Measurements from ENCODE around the gene PRR14. TPM values are rescaled to one million over a fixed set of nuclear protein-coding genes. Genes with fewer than 3 reads are reported as not detected.
A peak's percentile ranks its signal among the peaks of the same experiment; 100 is the strongest.

The PRR14 gene
- 20.8 TPM for total RNA-seq

DNA sequence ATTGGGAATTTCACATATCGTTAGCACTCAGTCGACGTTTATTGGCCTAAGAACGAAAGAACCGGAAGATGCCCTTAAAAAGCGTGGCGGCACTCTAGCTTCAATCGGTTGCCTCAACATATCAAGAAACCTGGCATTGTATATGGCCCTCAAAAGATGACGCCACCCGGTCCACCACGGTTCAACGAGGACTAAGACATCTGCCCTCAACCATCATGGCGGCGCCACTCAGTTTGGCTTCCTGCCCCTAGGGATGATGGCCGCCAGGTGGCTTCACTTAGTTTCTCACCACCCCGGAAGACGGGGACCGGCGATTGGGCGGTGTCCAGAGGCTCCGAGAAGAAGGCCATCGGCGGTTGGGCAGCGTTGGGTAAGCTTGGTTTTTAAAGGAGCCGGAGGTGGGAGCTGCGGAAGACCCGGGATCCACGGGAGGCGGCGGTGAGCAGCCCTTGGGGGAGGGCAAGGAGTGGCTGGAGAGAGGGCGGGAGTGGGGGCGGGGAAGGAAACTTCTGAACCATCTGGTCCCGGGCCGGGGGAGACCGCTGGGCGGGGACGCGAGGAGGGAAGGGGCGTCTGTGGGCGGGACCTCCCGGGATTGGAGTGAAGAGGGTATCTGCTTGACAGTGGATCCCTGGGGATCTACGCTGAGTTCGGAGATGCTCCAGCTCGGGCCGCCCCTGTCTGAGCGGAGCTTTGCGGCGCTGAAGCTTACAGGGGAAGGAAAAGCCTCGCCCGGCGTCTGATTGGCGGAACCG is at the start of gene PRR14:
PRR14 (plus strand) TSS at position 592 of the 755 bp plus-strand sequence. CDS start 686 bp downstream, outside the sequence.
- H3K9me3 ChIP-seq (ENCODE audit: low read depth, low read length): no peaks in the 10 kb centered on the region
- peak within 1 kb of the TSS; percentile 96 for H3K4me3 ChIP-seq (ENCODE audit: low read length)
- H3K27me3 ChIP-seq (ENCODE audit: insufficient read depth, low read length): no peaks in the 10 kb centered on the region

DNA sequence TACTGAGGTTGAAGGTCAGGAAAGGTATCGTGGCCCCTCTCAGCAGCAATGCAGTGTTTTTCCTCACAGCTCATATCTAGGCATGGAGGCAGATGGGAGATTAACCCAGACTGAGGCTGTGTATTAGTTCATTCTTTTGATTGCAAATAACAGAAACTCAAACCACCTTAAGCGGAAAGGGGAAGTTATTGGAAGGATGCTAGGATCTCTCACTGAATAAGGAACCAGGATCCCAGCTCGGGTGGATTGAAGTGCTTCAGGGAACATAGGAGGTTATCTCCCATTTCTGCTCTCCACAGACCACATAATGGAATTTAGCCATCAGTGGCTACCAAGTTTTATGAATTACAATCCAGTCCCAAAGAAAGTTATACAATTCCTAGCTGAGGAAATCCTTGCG is 48.8 kb upstream of the PRR14 start:
- Histone ChIP-seq H3K4me3 (ENCODE audit: low read length) (no peak overlapping the region), H3K9me3 (ENCODE audit: low read depth, low read length) (no peaks in the 10 kb centered on the region), H3K4me1 (ENCODE audit: insufficient read depth, low read length) (peaks cover 53% of the 10 kb centered on the region)

More for the DNA sequence above, at the start of gene PRR14:
- peaks cover 21% of the 10 kb centered on the region for H3K4me1 ChIP-seq (ENCODE audit: insufficient read depth, low read length)

DNA sequence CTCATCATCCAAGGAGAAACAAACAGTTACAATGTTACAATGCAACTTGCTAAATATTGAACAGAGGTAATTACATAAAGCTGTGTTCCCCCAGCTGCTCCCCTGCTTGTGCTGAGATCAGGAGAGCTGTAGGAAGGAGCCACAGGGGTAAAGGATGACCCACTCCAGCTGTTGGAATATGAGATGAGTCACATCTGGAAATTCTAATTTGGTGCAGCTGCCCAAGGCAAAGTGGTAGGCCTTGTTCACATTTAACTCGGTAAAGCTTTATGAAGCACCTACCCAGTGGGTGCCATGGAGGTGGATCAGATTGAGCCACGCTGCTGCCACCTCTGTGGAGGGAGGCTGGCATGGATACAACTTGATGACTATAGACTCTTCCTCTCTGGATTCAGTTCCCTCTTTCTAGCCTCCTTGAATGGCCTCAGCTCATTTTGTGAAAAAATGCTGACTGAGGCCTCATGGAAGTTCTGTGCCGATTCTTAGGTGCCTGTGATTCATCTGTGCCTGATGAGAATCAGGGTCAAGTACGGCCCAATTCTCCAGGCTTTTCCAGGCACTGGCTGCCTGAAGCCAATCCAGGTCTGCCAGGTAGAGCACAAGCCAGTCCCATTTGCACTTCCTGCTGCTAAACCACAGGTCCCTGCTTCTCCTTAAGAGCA is 48.0 kb upstream of the PRR14 start:
- Histone ChIP-seq H3K4me3 (ENCODE audit: low read length) (no peak overlapping the region), H3K27me3 (ENCODE audit: insufficient read depth, low read length) (no peaks in the 10 kb centered on the region), H3K9me3 (ENCODE audit: low read depth, low read length) (no peaks in the 10 kb centered on the region), H3K4me1 (ENCODE audit: insufficient read depth, low read length) (peaks cover 53% of the 10 kb centered on the region)

More for the DNA sequence above, 48.8 kb upstream of the PRR14 start:
- H3K27me3 ChIP-seq (ENCODE audit: insufficient read depth, low read length): no peaks in the 10 kb centered on the region

DNA sequence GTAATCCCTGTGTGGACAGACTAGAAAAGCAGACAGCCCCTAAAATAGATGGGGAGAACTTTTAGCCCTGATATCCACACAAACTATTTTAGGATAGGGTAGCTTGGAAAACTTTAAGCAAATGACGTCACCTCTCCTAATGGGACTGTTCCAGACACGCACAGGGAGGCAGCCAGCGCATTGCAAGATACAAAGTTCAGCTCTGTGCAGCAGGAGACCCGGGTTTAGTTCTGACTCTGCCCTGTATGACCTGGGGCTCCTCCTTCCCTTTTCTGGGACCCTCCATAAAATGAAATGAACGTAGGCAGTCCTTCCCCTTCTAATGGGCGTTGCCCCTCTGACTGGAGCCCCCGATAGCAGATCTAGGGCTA is 46.8 kb upstream of the PRR14 start:
- Histone ChIP-seq H3K4me1 (ENCODE audit: insufficient read depth, low read length) (peaks cover 58% of the 10 kb centered on the region), H3K9me3 (ENCODE audit: low read depth, low read length) (no peaks in the 10 kb centered on the region), H3K4me3 (ENCODE audit: low read length) (no peak overlapping the region), H3K27me3 (ENCODE audit: insufficient read depth, low read length) (no peaks in the 10 kb centered on the region)

DNA sequence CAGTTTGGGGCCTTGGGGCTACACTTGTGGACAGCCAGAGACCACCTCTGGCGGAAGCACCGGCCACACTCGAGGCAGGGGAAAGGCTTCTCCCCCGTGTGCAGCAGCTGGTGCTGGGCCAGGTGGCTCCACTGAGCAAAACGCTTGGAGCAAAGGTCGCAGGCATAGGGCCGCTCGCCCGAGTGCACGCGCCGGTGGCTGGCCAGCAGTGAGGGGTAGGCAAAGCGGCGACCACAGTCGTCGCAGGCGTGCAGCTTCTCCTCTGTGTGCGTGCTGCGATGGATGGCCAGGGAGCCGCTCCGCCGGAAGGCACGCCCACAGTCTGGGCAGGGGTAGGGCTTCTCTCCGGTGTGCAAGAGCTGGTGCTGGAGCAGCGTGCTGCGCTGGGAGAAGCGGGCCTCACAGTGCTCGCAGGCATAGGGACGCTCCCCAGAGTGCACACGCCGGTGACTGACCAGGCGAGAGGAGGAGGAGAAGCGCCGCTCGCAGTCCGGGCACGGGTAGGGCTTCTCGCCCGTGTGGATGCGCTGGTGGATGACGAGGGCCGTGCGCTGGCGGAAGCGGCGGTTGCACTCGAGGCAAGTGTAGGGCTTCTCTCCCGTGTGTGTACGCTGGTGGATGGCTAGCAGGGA is 46.3 kb upstream of the PRR14 start:
- H3K27me3 ChIP-seq (ENCODE audit: insufficient read depth, low read length): no peaks in the 10 kb centered on the region
- H3K4me1 ChIP-seq (ENCODE audit: insufficient read depth, low read length): peaks cover 63% of the 10 kb centered on the region
- no peak overlapping the region for H3K4me3 ChIP-seq (ENCODE audit: low read length)
- no peaks in the 10 kb centered on the region for H3K9me3 ChIP-seq (ENCODE audit: low read depth, low read length)

DNA sequence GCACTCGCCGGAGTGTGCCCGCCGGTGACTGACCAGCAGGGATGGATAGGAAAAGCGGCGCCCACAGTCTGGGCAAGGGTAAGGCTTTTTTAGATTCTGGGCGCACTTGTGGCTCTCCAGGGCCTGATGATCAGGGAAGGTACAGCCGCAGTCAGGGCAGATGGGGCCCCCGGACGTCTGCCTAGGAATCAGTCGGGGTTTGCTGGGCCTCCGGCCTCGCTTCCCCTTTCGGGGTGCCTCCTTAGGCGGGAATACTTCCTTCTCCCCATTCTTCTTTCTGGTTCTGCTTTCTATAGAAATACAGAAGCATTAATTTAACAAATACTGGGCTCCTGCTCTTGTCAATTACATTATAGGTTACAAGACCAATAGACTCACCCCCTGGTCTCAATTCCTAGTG is 45.6 kb upstream of the PRR14 start:
- H3K27me3 ChIP-seq (ENCODE audit: insufficient read depth, low read length): no peaks in the 10 kb centered on the region
- peaks cover 63% of the 10 kb centered on the region for H3K4me1 ChIP-seq (ENCODE audit: insufficient read depth, low read length)
- H3K9me3 ChIP-seq (ENCODE audit: low read depth, low read length): no peaks in the 10 kb centered on the region
- H3K4me3 ChIP-seq (ENCODE audit: low read length): no peak overlapping the region

DNA sequence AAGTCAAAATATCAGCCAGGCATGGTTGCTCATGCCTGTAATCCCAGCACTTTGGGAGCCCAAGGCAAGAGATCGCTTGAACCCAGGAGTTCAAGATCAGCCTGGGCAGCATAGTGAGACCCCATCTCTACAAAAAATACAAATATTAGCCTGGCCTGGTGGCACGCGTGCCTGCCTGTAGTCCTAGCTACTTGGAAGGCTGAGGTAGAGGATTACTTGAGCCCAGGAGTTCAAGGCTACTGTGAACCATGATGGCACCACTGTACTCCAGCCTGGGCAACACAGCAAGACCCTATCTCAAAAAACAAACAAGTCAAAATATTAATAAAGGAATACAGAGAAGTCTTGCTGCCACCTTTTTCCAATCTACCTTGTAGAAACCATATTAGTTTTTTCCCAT is 44.8 kb upstream of the PRR14 start:
- Histone ChIP-seq H3K4me3 (ENCODE audit: low read length) (no peak overlapping the region), H3K4me1 (ENCODE audit: insufficient read depth, low read length) (peaks cover 63% of the 10 kb centered on the region), H3K27me3 (ENCODE audit: insufficient read depth, low read length) (no peaks in the 10 kb centered on the region), H3K9me3 (ENCODE audit: low read depth, low read length) (no peaks in the 10 kb centered on the region)

DNA sequence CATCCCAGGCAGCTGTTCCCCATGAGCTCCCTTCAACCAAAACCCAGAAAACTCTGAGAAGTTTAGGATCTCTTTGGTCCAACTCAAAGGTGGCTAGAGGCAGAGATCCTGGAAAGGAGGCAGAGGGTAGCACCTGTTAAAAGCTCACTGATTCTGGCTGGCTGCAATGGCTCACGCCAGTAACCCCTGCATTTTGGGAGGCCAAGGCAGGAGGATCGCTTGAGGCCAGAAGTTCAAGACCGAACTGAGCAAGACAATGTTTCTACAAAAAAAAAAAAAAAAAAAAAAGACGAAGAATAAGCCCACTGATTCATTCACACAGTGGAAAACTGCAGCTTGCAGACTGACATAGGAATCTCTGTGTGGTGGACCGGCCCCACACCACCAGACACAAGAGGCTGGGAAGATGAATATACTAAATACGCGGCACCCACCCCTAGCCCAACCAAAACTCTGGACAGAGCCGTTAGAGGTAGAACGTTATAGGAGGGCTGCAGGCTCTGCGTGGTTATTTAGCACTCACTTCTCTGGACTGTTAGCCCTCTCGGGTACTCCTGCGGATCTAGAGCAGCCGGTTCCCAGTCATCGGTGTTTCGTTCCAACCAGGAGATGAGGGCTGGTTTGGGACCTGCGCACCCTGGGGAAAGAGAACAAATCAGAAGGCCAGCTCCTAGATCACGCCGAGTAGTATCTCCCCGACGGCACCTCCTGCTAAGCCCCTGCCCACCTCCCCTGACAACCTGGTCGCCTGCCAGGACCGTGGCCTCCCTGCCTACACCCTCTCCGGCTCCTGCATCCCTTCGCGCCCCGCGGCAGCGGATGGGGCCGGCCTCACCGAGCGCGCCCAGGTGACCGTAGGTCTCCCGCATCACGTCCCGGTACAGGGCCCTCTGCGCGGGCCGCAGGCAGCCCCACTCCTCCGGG is 41.5 kb upstream of the PRR14 start:
- H3K27me3 ChIP-seq (ENCODE audit: insufficient read depth, low read length): no peaks in the 10 kb centered on the region
- peaks cover 46% of the 10 kb centered on the region for H3K4me1 ChIP-seq (ENCODE audit: insufficient read depth, low read length)
- peak overlapping the region; percentile 84 for H3K4me3 ChIP-seq (ENCODE audit: low read length)
- no peaks in the 10 kb centered on the region for H3K9me3 ChIP-seq (ENCODE audit: low read depth, low read length)

DNA sequence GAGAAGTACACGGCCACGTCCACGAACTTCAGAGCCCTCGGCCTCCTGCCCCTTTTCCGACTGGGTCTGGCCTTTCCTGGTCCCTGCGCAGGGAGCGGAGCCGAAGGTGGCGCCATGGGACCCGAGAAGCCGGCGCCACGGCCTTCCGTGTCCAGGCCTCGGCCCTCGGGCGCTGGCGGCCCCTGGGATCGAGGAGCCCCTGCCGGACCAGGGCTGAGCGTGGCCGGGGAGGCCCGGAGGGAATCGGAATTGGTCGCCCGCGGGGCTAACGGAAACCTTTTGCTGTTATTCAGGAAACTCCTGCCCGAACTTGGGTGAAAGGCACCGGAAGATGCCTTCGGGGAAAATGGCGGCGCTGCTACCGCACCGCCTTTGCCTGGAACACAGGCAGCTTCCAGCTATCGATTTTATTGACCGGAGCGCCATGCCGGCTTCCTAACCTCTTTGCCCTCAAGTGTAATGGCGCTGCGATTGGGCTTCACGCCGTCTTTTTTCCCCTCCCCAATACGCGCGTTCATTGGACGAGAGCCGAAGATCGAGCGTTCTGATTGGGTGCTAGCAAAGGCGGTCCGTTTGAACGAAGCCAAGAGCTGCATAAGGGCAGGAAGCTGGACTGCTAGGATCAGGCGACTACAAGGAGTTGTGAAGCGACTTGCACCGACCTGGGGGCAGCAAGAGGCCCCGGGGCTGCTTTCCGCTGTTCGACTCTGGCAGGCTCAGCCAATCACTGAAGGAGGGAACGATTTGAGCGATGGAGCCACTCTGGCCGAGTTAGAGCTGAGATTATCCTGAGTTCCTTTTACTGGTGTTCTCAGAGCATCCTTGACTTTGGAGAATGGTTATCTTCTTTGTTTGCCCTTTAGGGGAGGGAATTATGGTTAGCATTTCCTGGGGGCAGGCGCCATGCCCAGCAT is 40.6 kb upstream of the PRR14 start, which contains the start of gene ZNF689:
ZNF689 (minus strand) TSS at position 464 of the 914 bp plus-strand sequence; CDS start at position 116, 348 bp downstream.
- Histone ChIP-seq H3K4me3 (ENCODE audit: low read length) (peak within 1 kb of the TSS; percentile 84), H3K9me3 (ENCODE audit: low read depth, low read length) (no peaks in the 10 kb centered on the region), H3K27me3 (ENCODE audit: insufficient read depth, low read length) (no peaks in the 10 kb centered on the region), H3K4me1 (ENCODE audit: insufficient read depth, low read length) (peaks cover 40% of the 10 kb centered on the region)

DNA sequence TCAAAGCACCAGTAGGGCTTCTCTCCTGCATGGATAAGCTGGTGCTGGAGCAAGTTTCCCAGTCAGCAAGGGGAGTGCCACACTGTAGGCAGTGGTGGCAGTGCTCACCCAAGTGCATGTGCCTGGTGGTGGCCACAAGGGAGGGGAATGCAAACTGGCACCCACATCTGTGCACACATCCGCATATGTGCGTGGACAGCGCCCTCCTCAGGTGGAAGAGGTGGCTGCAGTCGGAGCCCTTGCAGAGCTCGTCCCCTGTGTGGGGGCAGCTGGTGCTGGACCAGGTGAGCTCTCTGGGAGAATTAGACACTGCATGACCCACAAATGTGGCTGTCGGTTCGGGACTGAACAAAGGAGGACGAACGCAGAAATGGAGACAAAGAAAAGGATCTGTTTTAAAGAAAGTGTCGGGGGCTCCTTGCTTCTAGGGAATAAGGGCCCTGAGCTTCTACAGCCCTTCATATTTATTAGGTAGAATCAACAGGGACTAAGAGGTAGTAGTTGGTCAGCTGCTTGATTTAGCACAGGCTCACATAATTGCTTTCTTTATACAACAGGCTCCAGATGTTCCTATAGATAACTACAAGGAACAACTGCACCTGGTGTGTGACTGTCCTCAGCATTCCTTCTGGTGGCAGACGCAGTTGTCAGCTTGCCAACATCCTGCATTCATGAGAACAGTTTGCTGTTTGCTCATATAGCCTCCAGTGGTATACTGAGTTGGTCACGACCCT is 35.2 kb upstream of the PRR14 start:
- Histone ChIP-seq H3K9me3 (ENCODE audit: low read depth, low read length) (no peaks in the 10 kb centered on the region), H3K4me1 (ENCODE audit: insufficient read depth, low read length) (peaks cover 12% of the 10 kb centered on the region), H3K4me3 (ENCODE audit: low read length) (no peak overlapping the region), H3K27me3 (ENCODE audit: insufficient read depth, low read length) (no peaks in the 10 kb centered on the region)

DNA sequence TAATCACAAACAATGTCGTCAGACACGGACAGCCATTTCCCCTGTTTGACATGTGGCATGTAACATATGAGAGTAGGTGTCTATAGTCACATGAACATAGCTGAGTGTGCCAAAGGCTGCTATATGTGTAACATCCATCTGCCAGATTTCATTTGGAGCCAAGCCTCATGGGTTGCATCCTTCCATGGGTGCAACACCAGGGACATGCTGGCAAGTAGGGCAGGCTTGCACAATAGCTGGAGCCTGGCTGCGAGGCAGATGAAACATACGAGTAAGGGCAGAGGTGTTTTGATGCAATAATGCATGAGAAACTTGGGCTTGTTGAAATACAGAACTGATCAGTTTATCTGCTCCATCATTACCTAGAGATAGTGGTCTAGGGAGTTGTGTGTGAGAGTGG is 31.6 kb upstream of the PRR14 start:
- Histone ChIP-seq H3K27me3 (ENCODE audit: insufficient read depth, low read length) (no peaks in the 10 kb centered on the region), H3K9me3 (ENCODE audit: low read depth, low read length) (no peaks in the 10 kb centered on the region), H3K4me3 (ENCODE audit: low read length) (no peak overlapping the region), H3K4me1 (ENCODE audit: insufficient read depth, low read length) (peaks cover 4% of the 10 kb centered on the region)

DNA sequence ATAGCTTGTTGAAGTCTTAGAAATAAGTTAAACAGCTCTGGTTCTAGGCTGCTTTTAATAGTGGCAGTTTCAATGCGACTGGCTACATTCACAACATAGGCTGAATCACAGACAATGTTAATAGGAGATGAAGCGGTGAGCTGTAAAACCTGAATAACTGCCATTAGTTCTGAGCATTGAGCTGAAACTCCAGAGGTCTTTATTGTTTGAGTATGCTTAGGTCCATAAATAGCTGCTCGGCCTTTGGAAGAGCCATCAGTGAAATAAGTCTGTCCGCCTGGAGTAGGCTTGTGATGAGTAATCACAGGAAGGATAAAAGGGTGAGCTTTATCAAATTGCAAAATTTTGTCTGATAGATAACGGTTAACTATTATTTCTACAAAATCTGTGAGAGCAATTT is 31.1 kb upstream of the PRR14 start:
- H3K4me1 ChIP-seq (ENCODE audit: insufficient read depth, low read length): no peaks in the 10 kb centered on the region
- H3K4me3 ChIP-seq (ENCODE audit: low read length): no peak overlapping the region
- H3K9me3 ChIP-seq (ENCODE audit: low read depth, low read length): no peaks in the 10 kb centered on the region

DNA sequence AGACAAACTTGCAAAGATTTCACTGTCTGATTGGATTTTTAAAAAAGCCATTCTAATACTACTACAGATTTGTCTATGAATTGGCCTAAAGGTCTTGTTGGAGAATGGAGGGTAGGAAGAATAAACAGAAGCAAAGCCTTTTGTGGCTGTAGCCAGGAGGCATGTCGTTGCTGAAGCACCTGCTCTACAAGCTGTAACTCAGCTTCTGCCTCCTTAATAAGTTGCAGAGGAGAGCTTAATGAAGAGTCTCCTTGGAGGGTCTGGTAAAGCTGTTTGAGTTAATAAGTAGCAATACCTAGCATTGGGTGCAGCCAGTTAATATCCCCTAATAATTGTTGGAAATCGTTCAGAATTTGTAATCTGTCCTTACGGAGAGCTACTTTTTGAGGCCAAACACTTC is 30.6 kb upstream of the PRR14 start:
- H3K4me3 ChIP-seq (ENCODE audit: low read length): no peak overlapping the region
- no peaks in the 10 kb centered on the region for H3K27me3 ChIP-seq (ENCODE audit: insufficient read depth, low read length)
- no peaks in the 10 kb centered on the region for H3K4me1 ChIP-seq (ENCODE audit: insufficient read depth, low read length)
- no peaks in the 10 kb centered on the region for H3K9me3 ChIP-seq (ENCODE audit: low read depth, low read length)

More for the DNA sequence above, 31.1 kb upstream of the PRR14 start:
- no peaks in the 10 kb centered on the region for H3K27me3 ChIP-seq (ENCODE audit: insufficient read depth, low read length)

Measured in mononuclear cell (primary cell).